Measurements from ENCODE around the gene DCP1A. TPM values are rescaled to one million over a fixed set of nuclear protein-coding genes. Genes with fewer than 3 reads are reported as not detected.
A peak's percentile ranks its signal among the peaks of the same experiment; 100 is the strongest.

DCP1A gene
- total and polyA plus RNA-seq, 9 of the 15 experiments (the other 6 are each of a cell fraction or from before 2014, with no cell fraction given), result 6.6 to 33.7 (median 13.3) TPM

- TF ChIP-seq AFF1 (IDR thresholded peaks at IDR 0.05; ENCODE audit: low read depth in 1 of 2, partially characterized antibody in 2 of 2) (peak in 1 of 2 experiments; percentile 55), PHF8 (IDR thresholded peaks at IDR 0.05; ENCODE audit: borderline replicate concordance, low read length) (peak; percentile 42; the same call in 1 of the 2 replicates), ZNF124 (CRISPR knock-in tag; IDR thresholded peaks at IDR 0.05) (no peak), RNF2 (IDR thresholded peaks at IDR 0.05) (0 out of 2 replicates have a peak, but pooled peaks have one; percentile 34), ZNF212 (CRISPR knock-in tag; IDR thresholded peaks at IDR 0.05) (no peak), ZC3H11A (IDR thresholded peaks at IDR 0.05; ENCODE audit: low read depth, low read length) (no peak), ZNF584 (CRISPR knock-in tag; IDR thresholded peaks at IDR 0.05; ENCODE audit: low read depth) (peak; percentile 85; the same call in 1 of the 2 replicates), KLF16 (IDR thresholded peaks at IDR 0.05) (no peak), ZNF76 (CRISPR knock-in tag; IDR thresholded peaks at IDR 0.05; ENCODE audit: borderline replicate concordance) (0 out of 2 replicates have a peak, but pooled peaks have one; percentile 82), PKNOX1 (IDR thresholded peaks at IDR 0.05) (peak; percentile 48; the same call in 1 of the 2 replicates), PBX2 (CRISPR knock-in tag; IDR thresholded peaks at IDR 0.05; ENCODE audit: low read depth) (no peak), PBX2 (tag; conservative IDR thresholded peaks at IDR 0.05; ENCODE audit: low read depth) (0 out of 2 replicates have a peak, but pooled peaks have one; percentile 41), CEBPG (CRISPR knock-in tag; IDR thresholded peaks at IDR 0.05) (no peak), CEBPG (tag; conservative IDR thresholded peaks at IDR 0.05 in 1 of 2, IDR thresholded peaks at IDR 0.05 in 1 of 2) (no peak), MEF2D (tag; conservative IDR thresholded peaks at IDR 0.05; ENCODE audit: low read depth) (peak; percentile 70), HINFP (tag; conservative IDR thresholded peaks at IDR 0.05; ENCODE audit: low read depth) (peak; percentile 54; the same call in 1 of the 2 replicates), HCFC1 (IDR thresholded peaks at IDR 0.05; ENCODE audit: low read depth, low read length) (no peak)
Observed at GRCh38 chr3:53269888-53270880, 77.2 kb downstream of the DCP1A start (continued).

All from K562 (cell line).